GM21786 (cell line): ENCODE data around the gene SLC33A1.
A peak's percentile ranks its signal among the peaks of the same experiment; 100 is the strongest.
"Not testable (repeated sequence)": the region's sequence is repeated elsewhere in the genome, so short reads cannot be mapped to it uniquely, and the experiment has no call there.

Experiments used
- ATAC-seq: cut with Tn5 transposase; IDR thresholded peaks from one replicate; pipeline ENCODE4 v1.9.1; 2021; ENCODE audit not compliant: unreplicated experiment

SLC33A1 gene

GRCh38 chr3:155854141-155854940 is at the start of gene SLC33A1:
Gene SLC33A1 (minus strand): TSS chr3:155854427. CDS start chr3:155853997, 430 bp downstream.
- ATAC-seq, result peak; percentile 94

GRCh38 chr3:155895379-155895900 is 41.2 kb upstream of the SLC33A1 start:
- ATAC-seq, result no peak

- ATAC-seq, result no peak
Measured at GRCh38 chr3:155891321-155891720, 37.1 kb upstream of the SLC33A1 start.

- no peak for ATAC-seq
Measured at GRCh38 chr3:155890671-155891190, 36.5 kb upstream of the SLC33A1 start.

- no peak for ATAC-seq
Measured at GRCh38 chr3:155889952-155890351, 35.7 kb upstream of the SLC33A1 start.

- ATAC-seq, result no peak
Measured at GRCh38 chr3:155889212-155889611, 35.0 kb upstream of the SLC33A1 start.

- ATAC-seq, result no peak
Measured at GRCh38 chr3:155886915-155887314, 32.7 kb upstream of the SLC33A1 start.

GRCh38 chr3:155886348-155886747 is 32.1 kb upstream of the SLC33A1 start:
- not testable (repeated sequence) for ATAC-seq

- ATAC-seq, result no peak
Measured at GRCh38 chr3:155885292-155885691, 31.1 kb upstream of the SLC33A1 start.

- ATAC-seq, result no peak
Measured at GRCh38 chr3:155884292-155884691, 30.1 kb upstream of the SLC33A1 start.

GRCh38 chr3:155880286-155880685 is 26.1 kb upstream of the SLC33A1 start:
- ATAC-seq, result peak; percentile 35

GRCh38 chr3:155876503-155876902 is 22.3 kb upstream of the SLC33A1 start:
- ATAC-seq, result no peak

- ATAC-seq, result no peak
Measured at GRCh38 chr3:155876037-155876436, 21.8 kb upstream of the SLC33A1 start.

GRCh38 chr3:155872904-155873646 is 18.8 kb upstream of the SLC33A1 start:
- ATAC-seq, result no peak

GRCh38 chr3:155871746-155872158 is 17.5 kb upstream of the SLC33A1 start:
- ATAC-seq, result peak; percentile 7

GRCh38 chr3:155870945-155871745 is 16.9 kb upstream of the SLC33A1 start:
- peak; percentile 18 for ATAC-seq

GRCh38 chr3:155870133-155870944 is 16.1 kb upstream of the SLC33A1 start, which contains the start of gene GMPS:
Gene GMPS (plus strand): TSS chr3:155870650. CDS start chr3:155870871, 221 bp downstream.
- ATAC-seq, result peak; percentile 87

- ATAC-seq, result no peak
Measured at GRCh38 chr3:155869691-155870090, 15.5 kb upstream of the SLC33A1 start.

- ATAC-seq, result no peak
Measured at GRCh38 chr3:155863072-155863784, 9.0 kb upstream of the SLC33A1 start.
